ENCODE data around the gene BCL2.
"Not testable (repeated sequence)": the region's sequence is repeated elsewhere in the genome, so short reads cannot be mapped to it uniquely, and the experiment has no call there.

The BCL2 gene

DNA sequence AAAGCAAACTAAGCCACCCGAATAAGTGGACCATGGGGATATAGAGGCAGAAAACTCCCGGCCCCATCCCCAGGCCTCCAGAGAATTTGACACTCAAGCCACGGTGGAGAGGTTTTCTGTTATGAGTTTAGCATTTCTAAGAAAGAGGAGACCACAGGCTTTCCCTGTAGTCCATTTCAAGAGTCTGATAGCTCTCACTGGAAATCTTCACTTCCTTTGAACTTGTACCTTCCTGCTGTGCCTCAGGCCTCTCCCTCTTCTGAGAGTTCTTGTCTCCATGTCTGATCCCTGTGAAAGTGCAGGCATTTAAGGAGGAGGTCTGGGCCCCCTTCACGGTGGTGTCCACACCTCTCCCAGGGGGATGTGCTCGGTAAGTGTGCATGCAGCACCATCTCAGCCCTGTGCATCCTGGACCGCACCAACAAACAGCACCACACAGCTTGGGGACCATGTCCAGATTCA, 113.7 kb downstream of the BCL2 start:
- no peaks in the 10 kb centered on the region for H3K27me3 Mint-ChIP-seq
- no peaks in the 10 kb centered on the region for H3K9me3 Mint-ChIP-seq
- CTCF ChIA-PET: interaction anchor here (1.6 to 1.9 kb wide), 2 partner anchors 9 to 113 kb away, joined by 3 to 6 read pairs; partner anchors contain the start of gene BCL2
- peaks cover 74% of the 10 kb centered on the region for H3K36me3 Mint-ChIP-seq
- H3K4me1 Mint-ChIP-seq: peaks cover 91% of the 10 kb centered on the region
- H3K27ac Mint-ChIP-seq: peak overlapping the region; percentile 97
- DNase-seq: peak; percentile 46
- H3K4me3 Mint-ChIP-seq: peak overlapping the region; percentile 85

- no peak for DNase-seq
- CTCF ChIA-PET: interaction anchor here (0.9 to 1.6 kb wide), 2 partner anchors 9 to 115 kb away, joined by 3 to 5 read pairs; partner anchors contain the start of gene BCL2
- Mint-ChIP-seq H3K4me3 (no peak overlapping the region), H3K27me3 (no peaks in the 10 kb centered on the region), H3K9me3 (no peaks in the 10 kb centered on the region), H3K4me1 (peaks cover 73% of the 10 kb centered on the region), H3K36me3 (peaks cover 54% of the 10 kb centered on the region), H3K27ac (no peak overlapping the region)
Observed at GRCh38 chr18:63203497-63203896, 116.1 kb downstream of the BCL2 start.

DNA sequence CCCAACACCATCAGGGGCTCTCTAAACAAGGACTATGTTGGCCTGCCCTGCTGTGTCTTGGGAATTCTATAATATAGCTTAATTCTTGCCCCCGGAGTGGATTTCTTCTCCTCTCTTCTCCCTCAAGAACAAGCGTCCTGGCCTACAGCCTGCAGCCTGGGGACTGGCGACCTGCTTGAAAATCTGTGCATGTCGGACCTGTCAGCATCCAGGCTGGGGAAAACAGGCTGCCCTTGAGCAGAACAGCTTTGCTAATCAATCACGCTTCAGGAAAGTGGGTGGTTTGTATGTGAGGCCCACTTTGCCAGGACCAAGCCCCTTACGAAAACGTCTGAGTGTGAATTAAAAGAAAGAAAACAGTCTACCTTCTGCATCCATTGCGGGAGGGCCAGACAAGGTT, 116.7 kb downstream of the BCL2 start:
- DNase-seq: no peak
- Mint-ChIP-seq H3K4me3 (no peak overlapping the region), H3K36me3 (peaks cover 47% of the 10 kb centered on the region), H3K4me1 (peaks cover 66% of the 10 kb centered on the region), H3K9me3 (no peaks in the 10 kb centered on the region), H3K27ac (no peak overlapping the region), H3K27me3 (no peaks in the 10 kb centered on the region)
- CTCF ChIA-PET: interaction anchor here (0.9 to 1.6 kb wide), 2 partner anchors 9 to 116 kb away, joined by 3 to 5 read pairs; partner anchors contain the start of gene BCL2

- CTCF ChIA-PET: interaction anchor here (1.6 kb wide), 1 partner anchor 116 kb away, joined by 12 read pairs; no protein-coding TSS in a partner anchor
Observed at GRCh38 chr18:63201456-63201855, 118.1 kb downstream of the BCL2 start.

GRCh38 chr18:63199743-63200241, 119.8 kb downstream of the BCL2 start:
- H3K27ac Mint-ChIP-seq: no peak overlapping the region
- peak; percentile 60 for DNase-seq
- H3K4me1 Mint-ChIP-seq: peaks cover 48% of the 10 kb centered on the region
- CTCF ChIA-PET: interaction anchor here (1.3 to 1.9 kb wide), 5 partner anchors 42 to 118 kb away, joined by 3 to 12 read pairs (median 4); no protein-coding TSS in a partner anchor
- no peak overlapping the region for H3K4me3 Mint-ChIP-seq
- H3K36me3 Mint-ChIP-seq: peaks cover 28% of the 10 kb centered on the region
- no peaks in the 10 kb centered on the region for H3K9me3 Mint-ChIP-seq
- H3K27me3 Mint-ChIP-seq: no peaks in the 10 kb centered on the region

More at GRCh38 chr18:63201456-63201855, 118.1 kb downstream of the BCL2 start:
- Mint-ChIP-seq H3K4me1 (peaks cover 55% of the 10 kb centered on the region), H3K36me3 (peaks cover 39% of the 10 kb centered on the region)
- H3K9me3 Mint-ChIP-seq, DNase-seq, H3K27me3 Mint-ChIP-seq, H3K4me3 Mint-ChIP-seq, H3K27ac Mint-ChIP-seq: not testable (repeated sequence)

DNA sequence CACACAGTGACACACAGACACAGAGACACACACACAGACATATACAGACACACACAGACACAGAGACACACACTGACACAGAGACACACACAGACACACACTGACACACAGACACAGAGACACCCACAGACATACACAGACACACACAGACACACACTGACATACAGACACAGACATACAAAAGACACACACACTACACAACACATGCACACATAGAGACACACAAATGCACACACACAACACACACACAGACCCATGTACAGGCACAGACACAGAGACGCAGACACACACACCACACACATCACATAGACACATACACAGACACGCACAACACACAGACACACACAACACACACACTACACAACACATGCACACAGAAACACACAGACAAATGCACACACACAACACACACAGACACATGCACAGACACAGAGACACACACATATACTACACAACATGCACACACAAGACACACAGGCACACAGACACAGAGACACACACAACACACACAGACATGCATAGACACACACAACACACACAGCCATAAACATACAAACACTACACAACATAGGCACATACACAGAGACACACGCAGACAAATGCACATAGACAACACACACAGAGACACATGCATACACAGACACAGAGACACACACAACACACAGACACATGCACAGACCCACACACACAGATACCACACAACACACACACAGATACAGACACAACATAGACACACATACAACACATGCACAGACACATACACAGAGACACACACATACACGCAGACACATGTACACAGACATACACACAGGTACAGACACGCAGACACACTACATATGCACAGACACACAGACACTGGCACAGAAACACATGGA, 120.5 kb downstream of the BCL2 start:
- CTCF ChIA-PET: interaction anchor here (1.3 to 1.9 kb wide), 3 partner anchors 41 to 67 kb away, joined by 3 to 5 read pairs (median 4); no protein-coding TSS in a partner anchor

DNA sequence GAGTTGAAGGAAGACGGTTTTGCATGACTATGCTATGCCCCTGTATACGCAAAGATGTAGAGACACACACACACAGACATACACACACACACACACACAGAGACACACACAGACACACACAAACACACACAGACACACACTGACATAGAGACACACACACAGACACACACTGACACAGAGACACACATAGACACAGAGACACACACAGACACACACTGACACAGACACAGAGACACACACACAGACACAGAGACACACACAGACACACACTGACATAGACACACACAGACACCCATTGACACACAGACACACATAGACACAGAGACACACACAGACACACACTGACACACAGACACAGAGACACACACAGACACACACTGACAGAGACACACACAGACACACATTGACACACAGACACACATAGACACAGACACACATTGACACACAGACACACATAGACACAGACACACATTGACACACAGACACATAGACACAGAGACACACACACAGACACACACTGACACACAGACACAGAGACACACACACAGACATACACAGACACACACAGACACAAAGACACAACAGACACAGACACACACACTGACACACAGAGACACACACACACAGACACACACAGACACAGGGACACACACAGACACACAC, 121.3 kb downstream of the BCL2 start:
- no peaks in the 10 kb centered on the region for H3K9me3 Mint-ChIP-seq
- H3K4me3 Mint-ChIP-seq: no peak overlapping the region
- CTCF ChIA-PET: interaction anchor here (0.9 to 2.7 kb wide), 4 partner anchors 13 to 120 kb away, joined by 3 to 18 read pairs (median 4); partner anchors contain the start of gene BCL2
- peaks cover 16% of the 10 kb centered on the region for H3K36me3 Mint-ChIP-seq
- H3K4me1 Mint-ChIP-seq: peaks cover 38% of the 10 kb centered on the region
- DNase-seq: no peak
- no peaks in the 10 kb centered on the region for H3K27me3 Mint-ChIP-seq
- no peak overlapping the region for H3K27ac Mint-ChIP-seq

More for the DNA sequence above, 120.5 kb downstream of the BCL2 start:
- H3K4me1 Mint-ChIP-seq: peaks cover 41% of the 10 kb centered on the region
- DNase-seq: no peak
- H3K27ac Mint-ChIP-seq: no peak overlapping the region
- H3K36me3 Mint-ChIP-seq: peaks cover 21% of the 10 kb centered on the region
- H3K4me3 Mint-ChIP-seq: no peak overlapping the region
- H3K27me3 Mint-ChIP-seq: no peaks in the 10 kb centered on the region
- no peaks in the 10 kb centered on the region for H3K9me3 Mint-ChIP-seq

DNA sequence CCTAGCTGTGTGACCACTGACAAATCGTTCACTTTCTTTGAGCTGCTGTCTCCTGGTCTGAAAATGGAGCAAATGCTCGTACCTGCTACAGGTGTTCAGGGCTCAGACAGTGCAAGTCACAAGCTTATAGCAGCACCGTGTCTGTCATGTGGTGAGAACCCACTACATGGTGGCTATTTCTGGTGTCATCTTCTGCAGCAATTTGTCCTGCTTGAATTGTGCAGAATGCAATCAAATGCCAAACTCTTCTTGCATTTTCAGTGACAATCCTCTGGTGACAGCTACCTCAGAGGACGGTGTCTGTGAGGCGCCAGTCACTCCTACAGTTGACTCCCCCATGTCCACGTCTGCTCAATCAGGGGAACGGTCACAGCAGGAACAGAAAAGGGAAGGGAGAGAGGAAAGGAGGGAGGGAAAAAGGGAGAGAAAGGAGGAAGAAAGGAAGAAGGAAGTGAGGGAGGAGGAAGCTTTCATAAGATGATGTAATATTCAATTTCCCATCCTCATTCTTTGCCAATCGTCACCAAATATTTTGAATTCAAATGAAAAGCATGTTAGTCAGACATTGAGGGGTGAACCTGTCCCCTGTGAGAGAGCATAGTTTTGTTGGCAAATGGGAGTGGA, 122.2 kb downstream of the BCL2 start:
- CTCF ChIA-PET: interaction anchor here (0.8 to 2.7 kb wide), 9 partner anchors 8 to 126 kb away, joined by 3 to 18 read pairs (median 3); partner anchors contain the start of gene BCL2
- Mint-ChIP-seq H3K27me3 (no peaks in the 10 kb centered on the region), H3K4me3 (no peak overlapping the region), H3K27ac (no peak overlapping the region), H3K9me3 (no peaks in the 10 kb centered on the region), H3K4me1 (peaks cover 38% of the 10 kb centered on the region), H3K36me3 (peaks cover 18% of the 10 kb centered on the region)
- peak; percentile 48 for DNase-seq

DNA sequence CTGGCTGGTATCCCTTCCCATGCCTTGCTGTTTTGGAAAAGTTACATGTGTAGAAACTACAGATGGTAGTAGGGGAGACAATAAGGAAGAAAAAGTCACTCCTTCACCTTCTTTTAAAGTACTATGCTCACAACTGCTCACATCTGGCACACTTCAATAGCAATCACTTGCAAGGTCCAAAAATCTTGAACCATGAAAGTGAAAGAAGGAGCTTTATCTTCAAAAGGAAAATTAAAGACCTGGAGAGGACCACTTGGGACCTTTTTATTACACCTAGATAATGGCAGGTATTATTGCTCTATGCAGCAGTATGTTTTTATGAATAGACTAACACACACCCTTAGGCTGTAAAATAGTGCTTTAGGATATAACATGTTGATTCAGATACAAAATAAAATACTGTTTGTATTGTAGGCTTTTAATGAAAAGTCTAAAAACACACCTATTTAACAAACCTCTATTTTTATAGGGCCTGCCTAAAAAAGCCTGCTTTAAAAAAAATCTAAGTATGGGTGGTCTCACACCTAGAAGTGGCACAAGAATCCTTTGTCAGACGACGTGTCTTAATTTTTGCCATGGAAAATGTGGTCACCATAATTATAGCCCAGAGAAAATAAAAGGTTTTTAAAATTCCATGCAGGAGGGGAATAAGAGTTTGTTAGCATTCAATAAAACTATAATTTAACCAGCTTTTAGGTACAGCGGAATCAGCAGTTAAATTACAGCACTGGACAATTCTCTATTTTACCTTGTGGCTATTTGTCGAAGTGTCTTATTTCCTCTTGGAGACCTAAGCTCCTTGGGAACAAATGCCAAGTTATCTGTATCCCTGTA, 124.0 kb downstream of the BCL2 start:
- H3K4me1 Mint-ChIP-seq: peaks cover 32% of the 10 kb centered on the region
- CTCF ChIA-PET: interaction anchor here (1.1 to 2.7 kb wide), 5 partner anchors 32 to 128 kb away, joined by 3 to 18 read pairs (median 5); partner anchors contain the start of gene BCL2
- DNase-seq: no peak
- H3K36me3 Mint-ChIP-seq: peaks cover 27% of the 10 kb centered on the region
- no peaks in the 10 kb centered on the region for H3K9me3 Mint-ChIP-seq
- H3K27ac Mint-ChIP-seq: no peak overlapping the region
- H3K4me3 Mint-ChIP-seq: no peak overlapping the region
- no peaks in the 10 kb centered on the region for H3K27me3 Mint-ChIP-seq

DNA sequence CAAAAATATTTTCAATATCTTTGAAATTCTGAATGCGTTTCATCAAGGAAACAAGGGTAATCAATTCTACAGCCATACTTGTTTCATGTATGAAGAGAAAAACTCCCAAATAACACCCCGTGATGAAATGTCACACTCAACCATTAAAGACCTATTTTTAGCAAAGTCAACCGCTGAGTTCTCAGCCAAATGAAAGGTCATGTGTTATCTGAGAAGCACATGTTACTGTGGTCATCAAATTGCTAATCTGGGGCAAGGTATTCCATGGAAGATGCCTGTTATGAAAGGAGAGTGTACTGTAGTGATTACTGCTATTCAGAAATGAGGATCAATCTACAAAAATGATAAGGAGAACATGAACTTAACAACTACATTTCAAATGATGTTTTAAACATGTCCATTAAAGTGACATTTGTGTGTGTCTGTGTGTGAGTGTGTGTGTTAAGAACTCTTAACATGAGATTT, 126.7 kb downstream of the BCL2 start:
- Mint-ChIP-seq H3K27me3 (no peaks in the 10 kb centered on the region), H3K4me1 (peaks cover 42% of the 10 kb centered on the region), H3K9me3 (no peaks in the 10 kb centered on the region), H3K4me3 (no peak overlapping the region), H3K36me3 (peaks cover 42% of the 10 kb centered on the region), H3K27ac (no peak overlapping the region)
- no peak for DNase-seq
- CTCF ChIA-PET: no interaction called here

DNA sequence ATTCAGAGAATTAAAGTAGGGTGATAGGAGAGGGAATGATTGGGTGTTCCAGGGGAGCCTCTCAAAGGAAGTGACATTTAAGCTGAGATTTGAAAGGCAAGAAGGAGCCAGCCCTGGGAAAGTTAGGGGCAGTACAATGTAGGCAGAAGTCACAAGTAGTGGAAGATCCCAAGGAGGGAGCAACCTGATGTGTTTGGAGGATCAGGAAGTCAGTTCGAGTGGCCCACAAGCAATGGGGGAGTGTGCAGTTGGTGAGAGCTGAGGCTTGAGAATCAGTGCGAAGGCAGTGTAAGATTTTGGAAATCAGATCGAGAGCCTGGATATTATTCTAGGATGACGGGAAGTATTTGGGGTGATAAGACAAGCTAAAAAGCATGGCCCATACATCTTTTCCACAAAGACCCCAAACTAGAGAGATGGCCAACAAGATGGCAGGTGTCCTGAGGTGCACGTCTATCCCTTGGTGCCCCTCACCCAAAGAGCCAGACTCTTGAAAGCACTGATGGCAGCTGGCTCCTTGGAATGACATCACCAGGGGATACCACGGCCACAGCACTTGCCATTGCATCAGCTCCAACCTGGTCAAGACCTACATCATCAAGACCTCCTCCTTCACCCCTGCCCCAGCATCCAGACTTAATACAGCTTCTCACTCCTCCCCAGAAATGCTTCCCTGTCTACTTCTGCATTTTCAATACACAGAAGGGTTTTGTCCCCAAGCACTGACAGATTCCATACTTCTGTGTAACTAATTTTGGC, 127.3 kb downstream of the BCL2 start:
- H3K27me3 Mint-ChIP-seq: no peaks in the 10 kb centered on the region
- peaks cover 48% of the 10 kb centered on the region for H3K4me1 Mint-ChIP-seq
- CTCF ChIA-PET: no interaction called here
- H3K36me3 Mint-ChIP-seq: peaks cover 46% of the 10 kb centered on the region
- peak overlapping the region; percentile 28 for H3K27ac Mint-ChIP-seq
- no peak overlapping the region for H3K4me3 Mint-ChIP-seq
- no peak for DNase-seq
- no peaks in the 10 kb centered on the region for H3K9me3 Mint-ChIP-seq

DNA sequence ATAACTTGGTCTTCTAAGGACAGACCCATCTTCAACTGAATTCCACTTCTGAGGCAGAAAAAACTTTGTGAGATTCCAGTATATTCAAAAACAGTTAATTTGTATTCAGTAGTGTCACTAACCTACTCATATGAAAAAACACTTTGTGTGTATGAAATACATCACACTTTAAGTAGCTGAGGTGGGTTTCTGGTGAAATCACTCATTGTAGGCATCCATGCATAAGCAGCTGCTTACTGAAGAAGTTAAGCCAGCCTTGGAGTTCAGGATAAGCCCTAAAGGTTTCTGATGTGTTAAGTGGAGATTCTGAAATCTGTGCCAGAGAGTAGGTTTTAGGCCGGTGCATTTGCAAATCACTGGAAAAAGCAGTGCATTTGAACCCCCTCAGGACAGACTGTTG, 128.2 kb downstream of the BCL2 start:
- Mint-ChIP-seq H3K27me3 (no peaks in the 10 kb centered on the region), H3K4me3 (no peak overlapping the region), H3K4me1 (peaks cover 57% of the 10 kb centered on the region), H3K9me3 (no peaks in the 10 kb centered on the region), H3K36me3 (peaks cover 48% of the 10 kb centered on the region), H3K27ac (no peak overlapping the region)
- DNase-seq: no peak
- CTCF ChIA-PET: no interaction called here
